Measurements from ENCODE around the gene VWA3B. TPM values are rescaled to one million over a fixed set of nuclear protein-coding genes. Genes with fewer than 3 reads are reported as not detected.

Gene VWA3B
- total and polyA plus RNA-seq, 2 of the 4 experiments (the other 2 are of a cell fraction): not detected

GRCh38 chr2:98311090-98311489 lies 224.1 kb downstream of the VWA3B start:
- Histone ChIP-seq H3K27ac (ENCODE audit: insufficient read depth, low read length) (no peak overlapping the region), H3K4me2 (ENCODE audit: low read depth, low read length) (no peak overlapping the region), H2BK15ac (ENCODE audit: low read depth, low read length) (no peak overlapping the region), H3K4me3 (ENCODE audit: insufficient read depth, low read depth, low read length) (no peak overlapping the region), H3K14ac (replicated peaks; ENCODE audit: low read depth, low read length) (no peak overlapping the region), H4K20me1 (ENCODE audit: insufficient read depth, low read length) (no peaks in the 10 kb centered on the region), H3K9ac (ENCODE audit: low read depth, low read length) (no peak overlapping the region), H4K8ac (ENCODE audit: low read depth in 2 of 2, low read length in 2 of 2) (no peak overlapping the region), H2BK20ac (ENCODE audit: low read depth, low read length) (no peak overlapping the region), H3K9me3 (ENCODE audit: control insufficient read depth, insufficient read depth, low read length) (no peaks in the 10 kb centered on the region), H2BK120ac (ENCODE audit: low read depth, low read length) (no peak overlapping the region), H3K27me3 (ENCODE audit: control insufficient read depth, insufficient read depth, low read length) (peaks cover 8% of the 10 kb centered on the region), H3K36me3 (ENCODE audit: control insufficient read depth, insufficient read depth, low read length) (no peaks in the 10 kb centered on the region), H2AK9ac (replicated peaks; ENCODE audit: low read depth, low read length, poor library complexity) (no peak overlapping the region), H3K56ac (ENCODE audit: extremely low read depth, insufficient read depth, low read length) (no peak overlapping the region), H3K4me1 (ENCODE audit: control insufficient read depth, insufficient read depth, low read length) (no peaks in the 10 kb centered on the region), H3K18ac (ENCODE audit: low read depth, low read length) (no peak overlapping the region), H4K5ac (ENCODE audit: low read depth, low read length) (no peak overlapping the region), H3K23ac (ENCODE audit: low read depth, low read length) (no peak overlapping the region), H3K9me1 (ENCODE audit: insufficient read depth, low read length) (no peaks in the 10 kb centered on the region), H3K79me1 (ENCODE audit: low read depth in 1 of 2, low read length in 2 of 2) (no peaks in the 10 kb centered on the region), H2AK5ac (ENCODE audit: low read depth, low read length) (no peak overlapping the region), H2BK5ac (ENCODE audit: low read depth, low read length, poor library complexity, severe bottlenecking) (no peak overlapping the region), H3K4ac (ENCODE audit: low read depth, low read length) (no peak overlapping the region), H4K91ac (ENCODE audit: insufficient read depth, low read depth, low read length) (no peak overlapping the region), H2AFZ (replicated peaks; ENCODE audit: low read length, poor library complexity) (no peak overlapping the region)
- DNase-seq (no peak), ATAC-seq (ENCODE audit: low read depth) (no peak)
- no CpG with 5 or more reads among the region's 3 CpGs for WGBS, 2 experiments (ENCODE audit: extremely low coverage in 2 of 2, insufficient read length in 1 of 2)
- ChIA-PET POLR2A (ENCODE audit: unreplicated experiment) (no interaction called here), CTCF (no interaction called here)
- in situ Hi-C loops (cut with MboI; ENCODE audit: low sequenced_read_pairs) (no loop called here), intact Hi-C loops (cut with micrococcal nuclease) (no loop called here), dilution Hi-C loops (cut with HindIII; ENCODE audit: low sequenced_read_pairs, unreplicated experiment) (no loop called here)
- no TSS peak for BruUV-seq (replicated peaks)
- no peak for TF ChIP-seq POLR2A (IDR thresholded peaks at IDR 0.05; ENCODE audit: low read depth, low read length)
- TF ChIP-seq MAFK (IDR thresholded peaks at IDR 0.05; ENCODE audit: low read depth, low read length): peak; percentile 92
- no peak for TF ChIP-seq CHD1 (IDR thresholded peaks at IDR 0.05; ENCODE audit: low read depth, low read length)
- no peak for TF ChIP-seq NFE2L2 (IDR thresholded peaks at IDR 0.05; ENCODE audit: low read depth, low read length)
- no peak for TF ChIP-seq RCOR1 (IDR thresholded peaks at IDR 0.05; ENCODE audit: insufficient replicate concordance, low read length)
- TF ChIP-seq RFX5 (IDR thresholded peaks at IDR 0.05; ENCODE audit: low read depth, low read length): no peak
- TF ChIP-seq FOS (IDR thresholded peaks at IDR 0.05; ENCODE audit: low read depth, low read length): no peak

Data from IMR-90 (cell line).